ENCODE results near the gene NAT9.

The NAT9 gene

GRCh38 chr17:74761931-74762330 lies 14.2 kb downstream of the NAT9 start:
- no peaks in the 10 kb centered on the region for H3K9me3 ChIP-seq (ENCODE audit: control insufficient read depth, low read length)
- H3K4me1 ChIP-seq (ENCODE audit: control insufficient read depth, insufficient read depth, low read length), result peaks cover 76% of the 10 kb centered on the region
- H3K36me3 ChIP-seq (ENCODE audit: control insufficient read depth, insufficient read depth, low read length), result no peaks in the 10 kb centered on the region
- no peak overlapping the region for H3K27ac ChIP-seq (ENCODE audit: insufficient read depth, low read depth, low read length, poor library complexity, severe bottlenecking)
- no peaks in the 10 kb centered on the region for H3K27me3 ChIP-seq (ENCODE audit: control insufficient read depth, insufficient read depth, low read length, poor library complexity, severe bottlenecking)
- 93 to 95% methylated on average over 11 of the region's 11 CpGs for WGBS, 2 experiments
- H3K4me3 ChIP-seq (ENCODE audit: insufficient read depth, low read depth, low read length), result no peak overlapping the region

- Histone ChIP-seq H3K9me3 (ENCODE audit: control insufficient read depth, low read length) (no peaks in the 10 kb centered on the region), H3K36me3 (ENCODE audit: control insufficient read depth, insufficient read depth, low read length) (no peaks in the 10 kb centered on the region), H3K4me3 (ENCODE audit: insufficient read depth, low read depth, low read length) (no peak overlapping the region), H3K4me1 (ENCODE audit: control insufficient read depth, insufficient read depth, low read length) (peaks cover 80% of the 10 kb centered on the region), H3K27me3 (ENCODE audit: control insufficient read depth, insufficient read depth, low read length, poor library complexity, severe bottlenecking) (no peaks in the 10 kb centered on the region), H3K27ac (ENCODE audit: insufficient read depth, low read depth, low read length, poor library complexity, severe bottlenecking) (peak overlapping the region; percentile 6)
- WGBS, 2 experiments, result 82 to 84% methylated on average over 5 of the region's 5 CpGs
These were observed 14.7 kb downstream of the NAT9 start for GRCh38 chr17:74761419-74761818.

- Histone ChIP-seq H3K4me1 (ENCODE audit: control insufficient read depth, insufficient read depth, low read length) (peaks cover 80% of the 10 kb centered on the region), H3K27ac (ENCODE audit: insufficient read depth, low read depth, low read length, poor library complexity, severe bottlenecking) (peak overlapping the region; percentile 83), H3K4me3 (ENCODE audit: insufficient read depth, low read depth, low read length) (no peak overlapping the region), H3K27me3 (ENCODE audit: control insufficient read depth, insufficient read depth, low read length, poor library complexity, severe bottlenecking) (no peaks in the 10 kb centered on the region), H3K9me3 (ENCODE audit: control insufficient read depth, low read length) (no peaks in the 10 kb centered on the region), H3K36me3 (ENCODE audit: control insufficient read depth, insufficient read depth, low read length) (no peaks in the 10 kb centered on the region)
- 35 to 40% methylated on average over 7 of the region's 7 CpGs for WGBS, 2 experiments
These were observed 15.6 kb downstream of the NAT9 start for GRCh38 chr17:74760404-74761105.

GRCh38 chr17:74759941-74760340 lies 16.2 kb downstream of the NAT9 start:
- peaks cover 76% of the 10 kb centered on the region for H3K4me1 ChIP-seq (ENCODE audit: control insufficient read depth, insufficient read depth, low read length)
- H3K36me3 ChIP-seq (ENCODE audit: control insufficient read depth, insufficient read depth, low read length), result no peaks in the 10 kb centered on the region
- no peaks in the 10 kb centered on the region for H3K9me3 ChIP-seq (ENCODE audit: control insufficient read depth, low read length)
- H3K4me3 ChIP-seq (ENCODE audit: insufficient read depth, low read depth, low read length), result no peak overlapping the region
- H3K27me3 ChIP-seq (ENCODE audit: control insufficient read depth, insufficient read depth, low read length, poor library complexity, severe bottlenecking), result no peaks in the 10 kb centered on the region
- WGBS, 2 experiments, result 32 to 37% methylated on average over 10 of the region's 10 CpGs
- H3K27ac ChIP-seq (ENCODE audit: insufficient read depth, low read depth, low read length, poor library complexity, severe bottlenecking), result peak overlapping the region; percentile 83

GRCh38 chr17:74759243-74759801 lies 16.8 kb downstream of the NAT9 start:
- H3K36me3 ChIP-seq (ENCODE audit: control insufficient read depth, insufficient read depth, low read length), result no peaks in the 10 kb centered on the region
- H3K4me3 ChIP-seq (ENCODE audit: insufficient read depth, low read depth, low read length), result no peak overlapping the region
- 85 to 89% methylated on average over 9 of the region's 9 CpGs for WGBS, 2 experiments
- H3K9me3 ChIP-seq (ENCODE audit: control insufficient read depth, low read length), result no peaks in the 10 kb centered on the region
- H3K27ac ChIP-seq (ENCODE audit: insufficient read depth, low read depth, low read length, poor library complexity, severe bottlenecking), result no peak overlapping the region
- H3K27me3 ChIP-seq (ENCODE audit: control insufficient read depth, insufficient read depth, low read length, poor library complexity, severe bottlenecking), result no peaks in the 10 kb centered on the region
- peaks cover 70% of the 10 kb centered on the region for H3K4me1 ChIP-seq (ENCODE audit: control insufficient read depth, insufficient read depth, low read length)

GRCh38 chr17:74758848-74759168 lies 17.3 kb downstream of the NAT9 start:
- whole genome bisulfite sequencing, 2 experiments, result 94 to 98% methylated on average over 2 of the region's 2 CpGs
- peaks cover 65% of the 10 kb centered on the region for H3K4me1 ChIP-seq (ENCODE audit: control insufficient read depth, insufficient read depth, low read length)
- no peak overlapping the region for H3K4me3 ChIP-seq (ENCODE audit: insufficient read depth, low read depth, low read length)
- no peaks in the 10 kb centered on the region for H3K27me3 ChIP-seq (ENCODE audit: control insufficient read depth, insufficient read depth, low read length, poor library complexity, severe bottlenecking)
- no peaks in the 10 kb centered on the region for H3K9me3 ChIP-seq (ENCODE audit: control insufficient read depth, low read length)
- no peaks in the 10 kb centered on the region for H3K36me3 ChIP-seq (ENCODE audit: control insufficient read depth, insufficient read depth, low read length)
- no peak overlapping the region for H3K27ac ChIP-seq (ENCODE audit: insufficient read depth, low read depth, low read length, poor library complexity, severe bottlenecking)

- H3K27ac ChIP-seq (ENCODE audit: insufficient read depth, low read depth, low read length, poor library complexity, severe bottlenecking), result no peak overlapping the region
- H3K36me3 ChIP-seq (ENCODE audit: control insufficient read depth, insufficient read depth, low read length), result no peaks in the 10 kb centered on the region
- no peaks in the 10 kb centered on the region for H3K9me3 ChIP-seq (ENCODE audit: control insufficient read depth, low read length)
- no peaks in the 10 kb centered on the region for H3K27me3 ChIP-seq (ENCODE audit: control insufficient read depth, insufficient read depth, low read length, poor library complexity, severe bottlenecking)
- H3K4me3 ChIP-seq (ENCODE audit: insufficient read depth, low read depth, low read length), result no peak overlapping the region
- WGBS, 2 experiments, result 85 to 87% methylated on average over 26 of the region's 26 CpGs
- H3K4me1 ChIP-seq (ENCODE audit: control insufficient read depth, insufficient read depth, low read length), result peaks cover 59% of the 10 kb centered on the region
These were observed 18.0 kb downstream of the NAT9 start for GRCh38 chr17:74757931-74758847.

GRCh38 chr17:74757502-74757901 lies 18.6 kb downstream of the NAT9 start:
- 83 to 90% methylated on average over 3 of the region's 3 CpGs for WGBS, 2 experiments
- no peaks in the 10 kb centered on the region for H3K9me3 ChIP-seq (ENCODE audit: control insufficient read depth, low read length)
- H3K27me3 ChIP-seq (ENCODE audit: control insufficient read depth, insufficient read depth, low read length, poor library complexity, severe bottlenecking), result no peaks in the 10 kb centered on the region
- H3K27ac ChIP-seq (ENCODE audit: insufficient read depth, low read depth, low read length, poor library complexity, severe bottlenecking), result no peak overlapping the region
- H3K4me1 ChIP-seq (ENCODE audit: control insufficient read depth, insufficient read depth, low read length), result peaks cover 53% of the 10 kb centered on the region
- H3K36me3 ChIP-seq (ENCODE audit: control insufficient read depth, insufficient read depth, low read length), result no peaks in the 10 kb centered on the region
- H3K4me3 ChIP-seq (ENCODE audit: insufficient read depth, low read depth, low read length), result no peak overlapping the region

GRCh38 chr17:74756891-74757290 lies 19.3 kb downstream of the NAT9 start:
- H3K4me1 ChIP-seq (ENCODE audit: control insufficient read depth, insufficient read depth, low read length), result peaks cover 52% of the 10 kb centered on the region
- H3K27ac ChIP-seq (ENCODE audit: insufficient read depth, low read depth, low read length, poor library complexity, severe bottlenecking), result no peak overlapping the region
- no peaks in the 10 kb centered on the region for H3K27me3 ChIP-seq (ENCODE audit: control insufficient read depth, insufficient read depth, low read length, poor library complexity, severe bottlenecking)
- H3K9me3 ChIP-seq (ENCODE audit: control insufficient read depth, low read length), result no peaks in the 10 kb centered on the region
- H3K36me3 ChIP-seq (ENCODE audit: control insufficient read depth, insufficient read depth, low read length), result no peaks in the 10 kb centered on the region
- H3K4me3 ChIP-seq (ENCODE audit: insufficient read depth, low read depth, low read length), result no peak overlapping the region
- WGBS, 2 experiments, result 92 to 93% methylated on average over 3 of the region's 3 CpGs

GRCh38 chr17:74755533-74755932 lies 20.6 kb downstream of the NAT9 start:
- H3K4me3 ChIP-seq (ENCODE audit: insufficient read depth, low read depth, low read length), result no peak overlapping the region
- no peaks in the 10 kb centered on the region for H3K27me3 ChIP-seq (ENCODE audit: control insufficient read depth, insufficient read depth, low read length, poor library complexity, severe bottlenecking)
- H3K36me3 ChIP-seq (ENCODE audit: control insufficient read depth, insufficient read depth, low read length), result no peaks in the 10 kb centered on the region
- H3K4me1 ChIP-seq (ENCODE audit: control insufficient read depth, insufficient read depth, low read length), result peaks cover 50% of the 10 kb centered on the region
- 94 to 96% methylated on average over 8 of the region's 8 CpGs for WGBS, 2 experiments
- no peak overlapping the region for H3K27ac ChIP-seq (ENCODE audit: insufficient read depth, low read depth, low read length, poor library complexity, severe bottlenecking)
- no peaks in the 10 kb centered on the region for H3K9me3 ChIP-seq (ENCODE audit: control insufficient read depth, low read length)
